A204.1 (cell line): ENCODE data around the gene CD177.
"Not testable (repeated sequence)": the region's sequence is repeated elsewhere in the genome, so short reads cannot be mapped to it uniquely, and the experiment has no call there.

Experiments
- FAIRE-seq: peaks from 2 replicates; lab custom pipeline; 2012; peaks lifted over from hg19 to GRCh38; lab: Jason Lieb, UNC

Gene CD177

GRCh38 chr19:43353606-43354304, at the start of gene CD177:
CD177 (plus strand) TSS chr19:43353686; CDS start chr19:43353715, 29 bp downstream.
- FAIRE-seq = no peak

GRCh38 chr19:43305642-43306041, 47.8 kb upstream of the CD177 start:
- no peak for FAIRE-seq

- no peak for FAIRE-seq
Observed at GRCh38 chr19:43306097-43306496, 47.4 kb upstream of the CD177 start.

- FAIRE-seq = no peak
Observed at GRCh38 chr19:43308244-43308815, 45.2 kb upstream of the CD177 start.

GRCh38 chr19:43309466-43309865, 44.0 kb upstream of the CD177 start:
- FAIRE-seq = no peak

GRCh38 chr19:43310221-43310620, 43.3 kb upstream of the CD177 start:
- FAIRE-seq = no peak

GRCh38 chr19:43311256-43311655, 42.2 kb upstream of the CD177 start:
- FAIRE-seq = no peak

- no peak for FAIRE-seq
Observed at GRCh38 chr19:43311706-43312105, 41.8 kb upstream of the CD177 start.

GRCh38 chr19:43313711-43314495, 39.6 kb upstream of the CD177 start:
- no peak for FAIRE-seq

- FAIRE-seq = no peak
Observed at GRCh38 chr19:43315851-43316250, 37.6 kb upstream of the CD177 start.

GRCh38 chr19:43316591-43317319, 36.7 kb upstream of the CD177 start:
- FAIRE-seq = no peak

GRCh38 chr19:43318203-43318602, 35.3 kb upstream of the CD177 start:
- FAIRE-seq = no peak

- no peak for FAIRE-seq
Observed at GRCh38 chr19:43318796-43319314, 34.6 kb upstream of the CD177 start.

GRCh38 chr19:43320546-43320945, 32.9 kb upstream of the CD177 start:
- no peak for FAIRE-seq

GRCh38 chr19:43326761-43327160, 26.7 kb upstream of the CD177 start:
- not testable (repeated sequence) for FAIRE-seq

- FAIRE-seq = not testable (repeated sequence)
Observed at GRCh38 chr19:43328561-43328960, 24.9 kb upstream of the CD177 start.

- FAIRE-seq = not testable (repeated sequence)
Observed at GRCh38 chr19:43329049-43329448, 24.4 kb upstream of the CD177 start.

GRCh38 chr19:43329989-43330388, 23.5 kb upstream of the CD177 start:
- FAIRE-seq = no peak

GRCh38 chr19:43330726-43331434, 22.6 kb upstream of the CD177 start:
- FAIRE-seq = no peak

- no peak for FAIRE-seq
Observed at GRCh38 chr19:43331435-43332010, 22.0 kb upstream of the CD177 start.
